B cell (primary cell): Measurements from ENCODE around the gene CAMK1D. TPM values are rescaled to one million over a fixed set of nuclear protein-coding genes. Genes with fewer than 3 reads are reported as not detected.

Experiments used
- ATAC-seq: fragments of 200-7000 bp; cut with Tn5 transposase; one replicate; pipeline ENCODE4 v1.10.0; 2021; ENCODE audit warnings: low read depth, mild to moderate bottlenecking, moderate number of reproducible peaks, moderate library complexity
- CTCF ChIA-PET: fragments of 350-600 bp; sonication (Branson Sonifier 250); formaldehyde crosslinking; loops from one replicate; lab custom pipeline; 2021; ENCODE audit warnings: antibody characterized with exemption, inconsistent platforms; lab: Charles Lee
- POLR2A ChIA-PET: fragments of 350-600 bp; sonication (Branson Sonifier 250); formaldehyde crosslinking; loops from one replicate; lab custom pipeline; 2021; ENCODE audit warnings: antibody characterized with exemption; lab: Charles Lee
- DNase-seq: peaks from one replicate; pipeline ENCODE4 v3.0.0; 2013
- H2AFZ ChIP-seq: 2 replicates; pipeline ENCODE4 v1.6.1; 2012; ENCODE audit warnings: mild to moderate bottlenecking, low read depth, low read length; ENCODE audit not compliant: insufficient read depth, poor library complexity, severe bottlenecking
- H3K27ac ChIP-seq, 2 donors: 1 replicate in 1 of 2; 2 replicates in 1 of 2; pipeline ENCODE4 v1.5.1; 2012 to 2013; ENCODE audit warnings: low read length in 2 of 2, mild to moderate bottlenecking in 2 of 2, moderate library complexity in 1 of 2
- H3K27me3 ChIP-seq, 4 experiments: fragments of 200-600 bp in 1 of 4; sonication (generic) in 1 of 4; replicated peaks in 1 of 4; 1 replicate in 2 of 4; 2 replicates in 2 of 4; pipeline versions ENCODE4 v1.6.1 to v1.7.0; 2013 to 2016; ENCODE audit warnings: low read length in 3 of 4, mild to moderate bottlenecking in 2 of 4, mixed read lengths in 1 of 4, moderate library complexity in 1 of 4; ENCODE audit not compliant: insufficient read depth in 4 of 4, control insufficient read depth in 3 of 4; ENCODE audit errors: control extremely low read depth in 1 of 4
- H3K36me3 ChIP-seq, 2 experiments: replicated peaks in 1 of 2; 1 replicate in 1 of 2; 2 replicates in 1 of 2; pipeline versions ENCODE4 v1.6.1 to v1.7.1; 2013; ENCODE audit warnings: low read length in 1 of 2; ENCODE audit not compliant: insufficient read depth in 2 of 2, control insufficient read depth in 1 of 2; ENCODE audit errors: control extremely low read depth in 1 of 2, extremely low read depth in 1 of 2
- H3K4me1 ChIP-seq, 2 donors: fragments of 200-600 bp in 1 of 2; sonication (generic) in 1 of 2; 1 replicate in 1 of 2; 2 replicates in 1 of 2; pipeline versions ENCODE4 v1.5.1 to v1.6.1; 2013 to 2017; ENCODE audit warnings: low read length in 2 of 2; ENCODE audit not compliant: control insufficient read depth in 2 of 2, insufficient read depth in 2 of 2
- H3K4me2 ChIP-seq: replicated peaks from 2 replicates; pipeline ENCODE3; 2012; ENCODE audit warnings: mild to moderate bottlenecking, low read depth, low read length; ENCODE audit not compliant: poor library complexity, severe bottlenecking
- H3K4me3 ChIP-seq, 5 experiments: fragments of 200-600 bp in 1 of 5; sonication (generic) in 1 of 5; 1 replicate in 3 of 5; 2 replicates in 2 of 5; pipeline versions ENCODE4 v1.5.1 to v1.7.0; 2011 to 2016; ENCODE audit warnings: low read length in 4 of 5, mild to moderate bottlenecking in 4 of 5, low read depth in 2 of 5, control low read depth in 1 of 5, moderate library complexity in 1 of 5; ENCODE audit not compliant: insufficient read depth in 1 of 5; ENCODE audit errors: control extremely low read depth in 1 of 5, extremely low read depth in 1 of 5
- H3K79me2 ChIP-seq: fragments of 200-600 bp; sonication (generic); one replicate; pipeline ENCODE4 v1.6.0; 2016; ENCODE audit warnings: low read length; ENCODE audit not compliant: control insufficient read depth, insufficient read depth
- H3K9ac ChIP-seq: fragments of 200-600 bp; sonication (generic); 2 replicates; pipeline ENCODE4 v1.6.1; 2017; ENCODE audit warnings: mild to moderate bottlenecking, low read length, moderate library complexity
- H3K9me3 ChIP-seq, 3 donors: one replicate each; pipeline versions ENCODE4 v1.6.1 to v1.7.1; 2013; ENCODE audit warnings: low read length in 2 of 3; ENCODE audit not compliant: control insufficient read depth in 2 of 3, insufficient read depth in 1 of 3; ENCODE audit errors: control extremely low read depth in 1 of 3
- H4K20me1 ChIP-seq: 2 replicates; pipeline ENCODE4 v1.6.0; 2012; ENCODE audit warnings: mild to moderate bottlenecking, low read length; ENCODE audit not compliant: insufficient read depth, control insufficient read depth, poor library complexity, severe bottlenecking
- H3K27ac Mint-ChIP-seq: one replicate; pipeline ENCODE4 v1.8.0; 2021; ENCODE audit warnings: mixed read lengths
- H3K27me3 Mint-ChIP-seq: one replicate; pipeline ENCODE4 v1.8.0; 2021; ENCODE audit warnings: mixed read lengths
- H3K4me1 Mint-ChIP-seq: one replicate; pipeline ENCODE4 v1.8.0; 2021; ENCODE audit warnings: mixed read lengths
- H3K4me3 Mint-ChIP-seq: one replicate; pipeline ENCODE4 v1.8.0; 2021; ENCODE audit warnings: mixed read lengths
- H3K9me3 Mint-ChIP-seq: one replicate; pipeline ENCODE4 v1.8.0; 2022; ENCODE audit warnings: mixed read lengths; ENCODE audit not compliant: insufficient read depth
- CTCF ChIP-seq: fragments of 200-600 bp; IDR thresholded peaks from one replicate; pipeline ENCODE4 v1.8.0; 2022; ENCODE audit warnings: antibody characterized with exemption, mild to moderate bottlenecking
- EZH2 ChIP-seq: IDR thresholded peaks from 2 replicates; pipeline ENCODE4 v1.6.1; 2012; ENCODE audit warnings: borderline replicate concordance, low read depth, mild to moderate bottlenecking, moderate library complexity, low read length; ENCODE audit not compliant: insufficient read depth, poor library complexity, severe bottlenecking
- WGBS: methylation state at CpG from one replicate; pipeline ENCODE4 v1.1.5; 2013; ENCODE audit warnings: missing lambda C conversion rate; ENCODE audit not compliant: insufficient coverage; 5-methylcytosine and 5-hydroxymethylcytosine counted together
- intact Hi-C: fragments of 100-400 bp; cut with micrococcal nuclease; formaldehyde crosslinking; loops from one replicate; pipeline ENCODE4 v1.10.0; 2022
- polyA plus RNA-seq: library from polyadenylated mRNA; depleted of rRNA; stranded (reverse); fragments of >200 nt; gene quantifications from 2 replicates; pipeline ENCODE4 v1.2.3, GENCODE V29; 2012
- total RNA-seq, 2 donors: library from RNA; stranded (reverse); fragments of 120-200 nt in 1 of 2; gene quantifications; 1 replicate in 1 of 2; 2 replicates in 1 of 2; pipeline versions ENCODE4 v1.2.3 to v1.2.4, GENCODE V29; 2013 to 2022

Gene CAMK1D
- total and polyA plus RNA-seq, 2 donors (not counting 1 experiment from before 2014, with no cell fraction given) = 34.1 to 69.7 TPM

DNA sequence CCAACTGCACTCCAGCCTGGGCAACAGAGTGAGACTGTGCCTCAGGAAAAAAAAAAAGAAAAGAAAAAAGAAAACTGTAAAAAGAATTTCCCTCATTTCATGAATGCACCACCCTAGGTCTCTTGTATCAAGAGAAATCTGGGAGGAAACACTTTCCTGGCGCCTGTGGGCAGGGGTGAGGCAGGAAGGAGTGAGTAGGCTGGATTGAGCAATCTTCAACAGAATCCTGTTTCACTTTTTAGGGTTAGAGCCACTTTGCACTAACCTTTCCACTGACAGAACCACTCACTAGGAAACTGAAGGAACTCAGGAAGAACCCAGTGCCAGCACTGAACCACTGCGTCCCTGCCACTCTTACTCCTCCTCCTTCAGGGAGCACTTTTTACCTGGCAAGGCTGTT is 370.0 kb downstream of the CAMK1D start:
- no peak overlapping the region for H3K27ac Mint-ChIP-seq
- 100% methylated on average over 1 of the region's 2 CpGs for WGBS

More for the DNA sequence above, 370.0 kb downstream of the CAMK1D start:
- Histone ChIP-seq H3K4me1 (no peaks in the 10 kb centered on the region), H4K20me1 (peaks cover 61% of the 10 kb centered on the region), H3K79me2 (peaks cover 84% of the 10 kb centered on the region), H3K27me3 (no peaks in the 10 kb centered on the region), H3K27ac (no peak overlapping the region), H3K4me2 (no peak overlapping the region), H3K36me3 (peaks cover 12 to 15% of the 10 kb centered on the region in 2 experiments), H3K9ac (no peak overlapping the region), H3K4me3 (no peak overlapping the region), H3K9me3 (no peaks in the 10 kb centered on the region), H2AFZ (no peak overlapping the region)
- TF ChIP-seq CTCF = no peak
- no peak for TF ChIP-seq EZH2
- ChIA-PET POLR2A (no interaction called here), CTCF (interaction anchor here (0.9 kb wide), 1 partner anchor 9 kb away, joined by 3 read pairs; no protein-coding TSS in a partner anchor)
- ATAC-seq (no peak), DNase-seq (no peak)
- intact Hi-C loops = no loop called here
- H3K9me3 Mint-ChIP-seq = no peaks in the 10 kb centered on the region
- no peaks in the 10 kb centered on the region for H3K4me1 Mint-ChIP-seq
- no peaks in the 10 kb centered on the region for H3K27me3 Mint-ChIP-seq
- no peak overlapping the region for H3K4me3 Mint-ChIP-seq
